Fibroblast of upper back skin (primary cell): ENCODE results near the gene MLLT1.

ENCODE experiments used
- DNase-seq: peaks from one replicate; pipeline ENCODE4 v3.0.0-alpha.2; 2013

The MLLT1 gene

DNA sequence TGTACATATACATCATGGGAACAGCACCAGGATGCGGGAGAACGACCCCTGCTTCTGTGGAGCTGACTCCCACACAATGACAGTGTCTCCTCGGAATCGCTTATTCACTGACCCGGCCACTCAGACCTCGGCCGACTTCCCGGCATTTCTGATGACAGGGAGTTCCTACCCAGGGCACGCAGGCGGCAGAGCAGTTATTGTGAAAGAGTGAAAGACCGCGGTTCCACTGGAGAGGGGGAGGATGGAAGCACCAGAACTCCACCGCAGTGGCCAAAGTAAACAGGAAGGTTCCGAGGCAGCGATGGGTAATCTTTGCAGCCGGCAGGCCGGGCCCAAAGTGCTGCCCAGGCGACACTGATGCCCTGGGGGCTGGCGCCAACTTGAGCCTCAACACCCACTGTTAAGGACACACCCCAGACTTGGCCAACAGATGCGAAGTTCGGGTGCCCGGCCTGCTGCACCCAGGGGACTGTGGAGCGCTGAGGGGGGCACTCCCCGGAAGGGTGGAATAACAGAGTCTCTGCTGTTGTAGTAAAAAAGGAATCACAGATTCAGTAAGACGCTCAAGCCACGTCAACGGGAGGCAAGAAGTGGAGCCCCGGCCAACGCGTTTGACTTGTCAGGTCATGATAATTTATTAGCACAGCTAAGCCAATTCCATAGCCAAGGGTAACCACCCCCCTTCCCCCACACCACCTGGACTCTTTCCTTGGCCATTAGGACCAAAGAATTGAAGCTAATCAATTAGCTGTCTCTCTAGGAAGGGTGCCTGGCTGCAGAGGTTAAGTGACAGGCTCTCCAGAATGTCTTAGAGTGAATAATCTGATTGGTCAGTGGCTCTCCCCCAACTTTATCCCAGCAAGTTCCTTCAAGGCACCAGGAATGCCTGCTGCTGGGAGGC lies 5.8 kb downstream of the MLLT1 start:
- peak; percentile 79 for DNase-seq

DNA sequence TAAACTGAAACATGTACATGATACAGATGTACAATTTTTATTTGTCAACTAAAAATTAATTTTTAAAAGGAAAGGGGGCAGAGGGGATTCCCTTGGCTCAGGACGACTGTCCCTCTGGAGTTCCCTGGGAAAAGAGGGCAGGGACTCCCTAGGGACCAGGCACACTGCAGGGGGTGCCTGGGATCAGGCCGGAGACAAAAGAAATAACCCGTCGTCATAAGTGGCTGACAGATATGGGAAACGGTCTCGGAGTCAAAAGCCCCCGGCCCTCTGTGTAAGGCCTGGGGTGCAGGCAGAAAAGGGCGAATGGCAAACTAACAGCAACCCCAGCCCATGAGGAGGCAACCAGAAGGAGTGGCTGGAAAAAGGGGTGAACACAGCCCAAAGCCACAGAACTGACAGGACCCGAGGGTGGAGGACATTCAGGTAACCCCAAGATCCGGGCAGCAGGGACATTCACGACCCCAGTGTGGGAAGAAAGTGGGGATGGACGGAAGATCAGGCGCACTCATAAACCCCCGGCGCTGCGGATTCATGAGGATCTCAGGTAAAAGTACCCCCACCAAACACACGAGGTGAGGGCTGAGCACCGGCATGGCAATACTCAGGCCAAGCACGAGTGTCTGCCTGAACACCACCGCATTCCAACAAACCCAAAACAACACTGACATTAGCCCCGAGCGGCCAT lies 6.7 kb downstream of the MLLT1 start:
- DNase-seq: no peak

DNA sequence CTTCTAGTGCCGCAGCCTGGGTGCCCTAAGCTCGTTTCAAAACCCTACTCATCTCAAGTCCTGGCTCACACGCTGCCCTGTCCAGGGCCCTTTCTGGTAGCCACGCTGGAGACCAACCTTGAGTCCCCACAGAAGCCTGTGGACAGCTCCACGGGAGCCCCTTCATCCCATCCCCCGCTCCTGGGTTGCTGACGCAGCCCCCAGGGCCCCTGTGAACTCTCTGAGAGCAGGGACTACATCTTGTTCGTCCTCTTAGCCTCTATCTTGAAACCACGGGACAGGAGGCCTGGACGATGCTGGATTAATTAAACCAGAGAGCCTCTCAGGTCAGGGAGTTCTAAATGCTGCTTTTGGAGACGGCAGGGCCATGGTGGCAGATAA lies 7.4 kb downstream of the MLLT1 start:
- DNase-seq: no peak

DNA sequence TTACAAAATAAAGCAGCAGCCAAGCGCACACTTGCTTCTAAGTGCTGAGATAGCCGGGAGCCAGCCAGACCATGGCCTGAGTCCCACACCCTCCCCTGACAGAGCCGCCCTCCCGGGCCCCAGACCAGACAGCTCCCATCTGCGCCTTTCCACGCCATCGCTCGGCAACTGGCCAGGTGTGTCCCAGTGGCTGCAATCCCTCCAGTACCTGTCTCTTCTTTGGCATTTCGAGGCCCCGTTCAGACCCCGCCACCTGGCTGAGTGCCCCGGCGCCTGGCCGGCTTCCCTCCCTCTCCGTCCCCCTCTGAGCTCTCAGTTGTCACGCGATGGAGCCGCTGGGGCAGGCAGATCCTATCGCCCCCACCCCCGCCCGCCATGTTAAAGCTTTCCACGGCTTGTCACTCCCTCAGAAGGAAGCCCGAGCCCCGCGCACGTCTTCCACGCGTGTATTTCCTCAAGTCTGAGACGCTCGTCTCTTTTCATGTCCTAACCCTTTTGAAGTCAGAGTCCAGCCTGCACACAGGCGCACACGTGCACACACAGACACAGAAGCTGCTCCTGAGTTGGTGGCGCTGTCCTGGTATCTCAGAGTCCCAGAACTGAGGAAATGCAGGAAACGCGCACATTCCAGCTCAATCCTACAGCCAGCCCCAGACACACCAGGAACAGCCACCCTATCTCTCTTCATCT lies 7.9 kb downstream of the MLLT1 start:
- DNase-seq: peak; percentile 89

DNA sequence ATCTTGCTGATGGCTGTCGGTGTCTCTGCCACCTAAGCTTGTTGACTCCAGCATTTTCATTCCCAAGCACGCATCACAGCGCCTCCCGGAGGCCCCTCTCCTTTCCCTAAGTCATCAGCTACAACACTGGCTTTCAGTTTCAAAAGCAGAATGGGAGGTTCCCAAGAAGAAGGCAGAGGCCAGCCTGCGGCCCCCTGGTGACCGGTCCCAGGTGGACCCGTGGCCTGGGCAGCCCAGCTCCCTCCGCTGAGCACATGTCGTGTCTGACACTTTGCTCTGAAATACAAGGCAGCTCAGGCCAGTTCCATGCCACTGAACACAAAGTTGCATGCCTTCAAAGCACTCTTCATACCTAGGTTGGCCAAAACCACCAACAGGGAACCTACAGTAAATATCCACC lies 8.5 kb downstream of the MLLT1 start:
- no peak for DNase-seq

DNA sequence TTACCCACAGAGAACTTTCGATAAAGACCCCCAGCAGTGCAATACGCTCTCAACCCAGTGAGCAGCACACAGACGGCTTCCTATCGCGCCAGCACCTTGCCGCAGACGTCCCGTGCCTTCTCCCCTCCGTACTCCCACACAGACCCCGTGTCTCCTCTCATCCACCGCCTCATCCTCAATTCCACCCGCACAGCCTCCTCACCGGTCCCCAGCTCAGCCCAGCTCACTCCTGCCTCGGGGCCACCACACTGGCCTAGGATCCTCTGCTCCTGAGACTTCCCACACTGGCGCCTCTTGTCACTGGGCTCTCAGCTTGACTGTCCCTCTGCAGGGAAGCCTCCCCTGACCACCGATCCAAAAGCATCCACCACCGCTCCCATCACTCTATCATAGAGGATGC lies 9.0 kb downstream of the MLLT1 start:
- DNase-seq: no peak

DNA sequence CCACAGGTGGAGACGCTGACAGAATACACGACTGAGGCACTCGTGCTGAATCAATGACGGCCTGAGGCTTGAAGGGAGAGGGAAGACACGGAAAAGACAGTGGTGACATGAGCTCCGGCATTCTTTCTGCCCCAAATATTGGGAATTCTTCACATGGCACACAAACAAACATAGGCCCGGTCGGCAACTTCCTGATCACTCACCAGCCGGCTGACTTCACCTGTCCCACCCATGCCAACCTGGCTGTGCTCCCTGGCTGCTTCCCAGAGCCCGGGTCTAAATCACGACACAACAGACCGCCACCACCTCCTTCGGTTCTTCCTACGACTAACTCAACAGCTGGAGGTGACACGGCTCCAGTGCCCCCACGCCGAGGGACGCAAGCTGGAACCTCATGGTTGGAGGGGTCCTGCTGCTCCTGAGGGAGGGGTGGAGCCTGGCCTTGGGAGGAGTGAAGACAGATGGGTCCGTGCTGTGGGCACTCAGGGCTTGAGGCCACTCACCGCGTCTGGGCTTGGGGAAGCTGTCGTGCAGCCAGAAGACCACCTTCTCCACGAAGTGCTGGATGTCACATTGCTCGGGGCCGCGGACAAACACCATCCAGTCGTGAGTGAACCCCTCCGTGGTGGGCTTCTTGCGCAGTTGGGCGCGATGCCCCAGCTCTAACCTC lies 9.6 kb downstream of the MLLT1 start:
- DNase-seq: no peak

DNA sequence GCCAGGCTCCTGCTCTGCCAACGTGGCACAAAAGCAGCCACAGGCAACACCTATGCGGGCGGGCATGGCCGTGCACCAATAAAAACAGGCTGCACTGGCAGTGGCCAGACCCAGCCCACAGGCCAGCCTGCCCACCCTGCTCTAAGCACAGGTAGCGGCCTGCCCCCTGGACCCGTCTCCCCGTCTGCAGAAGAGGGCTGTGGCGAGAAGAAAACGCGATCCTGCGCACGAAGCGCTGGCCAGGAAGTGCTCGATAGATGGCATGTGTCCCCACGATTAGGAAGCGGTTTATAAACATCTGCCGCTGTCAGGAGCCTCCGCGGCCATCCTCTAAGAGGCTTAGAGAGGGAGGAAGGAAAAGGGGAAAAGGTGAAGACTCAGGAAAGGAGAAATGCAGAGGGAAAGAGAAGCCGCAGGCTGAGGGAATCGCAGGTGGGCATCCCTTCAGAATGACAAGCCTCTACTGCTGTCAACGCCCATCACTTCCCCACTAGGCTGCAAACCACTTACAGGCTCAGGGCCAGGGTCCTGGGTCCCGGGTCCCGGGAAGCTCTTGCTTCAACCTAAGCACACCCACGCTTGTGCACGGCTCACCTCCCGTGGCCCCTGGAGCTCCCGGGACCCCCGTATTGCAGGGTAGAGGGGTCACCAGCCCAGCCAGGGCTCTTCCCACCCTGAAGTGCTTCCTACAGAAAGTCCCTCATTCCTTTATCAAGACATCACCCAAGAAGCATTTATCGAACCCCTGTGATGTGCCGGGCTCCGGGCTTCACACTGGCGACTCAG lies 10.5 kb downstream of the MLLT1 start:
- no peak for DNase-seq

DNA sequence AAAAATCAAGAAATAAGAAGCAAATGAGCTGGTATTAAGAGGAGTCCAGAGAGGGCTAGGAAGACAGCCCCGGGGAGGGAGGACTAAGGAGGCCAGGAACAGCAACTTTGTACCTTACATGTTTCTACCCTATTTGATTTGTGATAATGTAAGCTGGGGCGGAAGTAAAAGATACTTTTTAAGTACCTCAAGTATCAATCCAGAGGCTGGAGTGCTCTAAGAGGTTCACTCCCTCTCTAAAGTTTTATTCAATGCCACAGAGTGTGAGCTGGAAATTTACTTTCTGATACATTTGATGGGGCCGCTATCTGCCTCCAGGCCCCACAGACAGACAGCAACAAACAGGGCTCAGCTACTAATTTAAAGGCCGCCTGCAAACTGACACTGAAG lies 11.4 kb downstream of the MLLT1 start:
- DNase-seq: no peak

DNA sequence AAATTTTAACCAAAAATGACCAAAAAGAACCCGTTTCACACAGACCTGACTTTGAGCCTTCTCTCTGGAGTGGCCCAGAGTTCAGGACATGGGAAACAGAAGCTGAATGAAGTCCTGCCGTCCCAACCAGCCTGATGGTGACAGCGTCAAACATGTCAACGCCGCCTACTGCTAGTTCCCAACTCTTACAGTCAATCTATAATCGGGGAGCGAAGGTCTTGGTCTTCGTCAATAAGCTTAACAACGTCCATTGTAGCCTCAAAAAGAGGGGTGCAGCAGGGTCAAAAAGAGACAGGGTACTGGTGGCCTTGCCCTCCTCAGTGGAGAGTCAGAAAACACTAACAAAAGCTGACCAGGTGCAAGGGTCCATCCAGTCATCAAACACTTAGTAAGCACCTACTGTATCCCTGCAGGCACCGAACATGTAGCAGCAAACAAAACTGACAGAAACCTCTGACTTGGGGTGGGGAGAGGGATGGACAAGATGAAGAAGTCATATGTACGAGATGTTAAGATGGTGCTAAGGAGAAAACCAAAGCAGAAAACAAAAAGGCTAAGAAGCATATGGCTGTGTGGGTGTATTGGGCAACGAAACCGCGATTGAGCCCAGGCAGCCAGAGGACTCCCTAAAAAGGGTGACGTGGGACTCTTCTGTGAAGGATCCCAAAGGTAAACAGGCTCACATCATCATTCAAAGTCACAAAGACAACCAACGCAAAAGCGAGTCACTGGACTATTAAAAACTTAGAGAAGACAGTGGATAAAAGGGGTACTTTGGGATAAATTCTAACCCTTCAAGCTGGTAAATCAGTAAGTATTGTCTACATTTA lies 12.0 kb downstream of the MLLT1 start:
- no peak for DNase-seq

DNA sequence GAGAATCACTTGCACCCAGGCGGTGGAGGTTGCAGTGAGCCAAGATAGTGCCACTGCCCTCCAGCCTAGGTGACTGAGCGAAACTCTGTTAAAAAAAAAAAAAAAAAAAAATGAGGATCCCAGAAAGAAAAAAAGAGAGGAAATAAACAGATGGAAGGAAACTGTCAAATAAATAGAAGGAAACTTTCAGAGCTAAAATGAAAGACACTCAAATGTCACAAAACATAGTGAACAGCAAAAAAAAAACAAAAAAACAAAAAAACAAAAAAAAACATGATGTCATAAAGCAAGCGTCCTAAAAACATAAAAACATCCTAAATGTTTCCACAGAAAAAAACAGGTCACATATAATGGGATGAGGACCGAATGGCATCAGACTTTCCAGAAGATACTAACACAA lies 15.0 kb downstream of the MLLT1 start:
- DNase-seq: no peak

DNA sequence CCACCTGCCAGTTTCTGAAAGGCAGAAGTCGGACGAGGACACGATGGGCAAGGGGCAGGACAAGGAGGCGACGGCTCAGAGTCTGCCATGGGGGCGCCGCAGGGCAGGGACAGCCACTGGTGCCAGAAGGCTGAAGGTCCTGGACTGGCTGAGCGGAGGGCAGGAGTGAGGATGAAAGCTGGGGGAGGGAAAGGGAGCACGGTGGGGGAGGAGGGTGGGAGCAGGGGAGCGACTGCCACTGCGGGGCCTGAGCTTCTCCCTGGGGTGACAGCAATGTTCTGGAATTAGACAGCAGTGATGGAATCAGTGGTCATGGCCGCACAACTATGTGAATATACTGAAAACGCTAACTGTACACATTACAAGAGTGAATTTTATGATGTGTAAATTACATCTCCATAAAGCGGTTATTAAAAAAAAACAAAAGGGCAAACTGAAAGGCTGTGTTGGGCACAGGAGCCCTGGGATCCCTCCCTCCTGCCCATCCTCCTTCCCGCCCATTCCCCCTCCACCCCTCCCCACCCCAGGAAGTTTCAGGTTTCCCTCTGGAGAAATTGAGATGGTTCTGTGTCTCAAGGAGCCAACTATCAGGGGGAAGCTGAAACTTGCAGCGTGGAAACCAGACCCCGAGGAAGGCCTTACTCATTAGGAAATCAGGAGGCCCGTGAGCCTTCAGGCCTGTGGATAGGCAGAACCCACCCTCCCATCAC lies 15.9 kb downstream of the MLLT1 start:
- DNase-seq: peak; percentile 64

DNA sequence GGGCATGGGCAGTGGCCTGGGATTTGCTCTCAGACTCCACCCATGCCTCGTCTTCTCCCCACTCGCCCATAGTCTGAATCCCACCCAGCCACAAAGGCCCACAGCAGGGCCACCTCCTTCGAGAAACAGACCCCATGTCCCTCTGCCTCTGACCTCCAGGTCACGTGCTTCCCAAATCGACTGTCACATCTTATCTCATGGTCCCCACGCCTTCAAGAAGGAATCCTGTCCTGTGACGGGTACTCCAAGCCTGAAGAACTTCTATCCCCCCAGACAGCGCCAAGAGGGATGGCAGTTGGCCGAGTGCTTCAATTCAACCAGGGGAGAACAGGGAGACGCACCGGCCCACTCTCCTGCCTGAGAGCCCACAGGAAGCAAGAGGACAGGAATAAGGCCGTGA lies 16.5 kb downstream of the MLLT1 start:
- no peak for DNase-seq

DNA sequence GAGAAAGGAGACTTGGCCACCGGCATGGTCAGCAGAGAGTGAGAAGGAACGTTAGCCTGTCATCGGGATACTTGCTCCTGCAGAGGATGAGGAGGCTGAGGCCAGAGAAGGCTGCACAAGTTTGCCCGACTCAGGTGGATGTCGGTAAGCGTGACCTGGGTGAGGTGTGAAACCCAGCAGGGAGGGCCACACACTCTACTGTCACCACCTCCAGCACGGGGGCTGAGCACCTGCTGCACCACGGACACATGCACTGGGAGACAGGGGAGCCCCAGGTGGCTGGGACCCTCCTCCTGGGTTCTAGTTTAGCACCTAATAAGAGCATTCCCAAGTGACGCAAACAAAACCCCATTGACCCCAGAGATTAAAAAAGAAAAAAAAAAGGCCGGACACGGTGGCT lies 17.3 kb downstream of the MLLT1 start:
- no peak for DNase-seq

DNA sequence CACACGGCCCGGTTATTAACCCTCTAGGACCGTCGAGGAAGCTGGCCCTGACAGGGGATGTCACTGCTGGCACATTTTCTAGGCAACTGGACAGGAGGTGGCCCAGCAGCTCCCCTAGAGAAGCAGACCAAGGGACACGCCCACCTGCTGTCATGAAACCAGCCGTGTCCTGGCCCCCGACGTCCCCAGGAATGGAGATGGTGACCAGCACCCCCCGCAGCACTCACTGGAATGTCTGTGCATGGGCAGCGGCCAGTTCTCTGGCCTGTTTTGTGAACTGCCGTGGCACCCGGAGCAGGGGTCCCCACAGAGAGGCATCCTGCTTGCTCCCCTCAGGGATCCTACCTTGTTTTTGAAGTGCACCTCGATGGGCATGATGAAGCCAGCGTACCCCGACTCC lies 17.9 kb downstream of the MLLT1 start:
- DNase-seq: no peak

DNA sequence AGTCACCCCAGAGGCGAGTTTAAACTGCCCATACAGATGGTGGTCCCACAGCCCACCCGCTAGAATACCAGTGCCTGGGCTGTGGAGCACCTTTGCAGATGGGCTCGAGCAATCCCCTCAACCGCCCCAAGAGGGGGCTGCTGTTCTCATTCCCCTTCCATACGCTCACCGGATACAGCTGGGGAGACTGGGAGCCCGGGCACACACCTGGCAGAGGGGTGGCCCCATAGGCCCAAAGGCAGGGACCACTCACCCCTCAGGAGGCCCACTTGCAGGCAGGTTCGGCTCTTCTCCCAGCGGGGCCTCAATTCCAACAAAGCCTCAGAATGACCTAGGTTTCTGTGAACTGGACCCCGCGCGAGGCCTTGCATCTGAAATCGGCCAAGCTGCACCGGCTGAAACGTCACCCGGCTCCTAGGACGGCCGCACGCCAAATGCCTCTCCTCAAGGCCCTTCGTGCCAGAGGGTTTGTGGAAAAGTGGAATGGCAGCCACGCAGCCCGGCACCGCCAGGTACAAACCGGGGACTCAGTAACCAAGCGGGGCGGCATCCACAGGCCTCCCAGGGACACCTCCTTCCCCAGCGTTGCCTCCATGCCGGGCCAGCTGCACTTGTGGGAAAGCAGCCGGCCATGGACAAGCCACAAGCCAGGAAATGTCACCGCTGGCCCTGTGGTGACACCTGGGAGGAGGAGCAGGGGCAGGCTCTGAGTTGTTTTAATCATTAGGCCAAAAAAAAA lies 18.7 kb downstream of the MLLT1 start:
- DNase-seq: peak; percentile 25

DNA sequence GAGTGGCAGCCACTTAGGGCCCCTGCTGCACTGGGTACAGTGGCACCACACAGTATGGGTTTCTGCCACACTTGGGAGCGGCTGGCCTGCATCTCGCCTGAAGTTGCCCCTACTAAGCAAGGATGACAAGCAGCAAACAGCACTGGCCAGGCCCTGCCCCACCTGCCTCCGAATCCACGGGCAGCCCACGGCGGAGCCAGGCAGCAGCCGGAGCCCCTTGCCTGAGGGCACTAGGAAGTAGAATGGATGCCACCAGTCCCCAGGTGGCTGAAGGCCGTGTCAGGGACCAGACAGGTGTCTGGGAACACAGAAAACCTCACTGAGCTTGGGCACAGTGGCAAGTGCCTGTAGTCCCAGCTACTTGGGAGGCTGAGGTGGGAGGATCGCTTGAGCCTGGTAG lies 19.4 kb downstream of the MLLT1 start:
- no peak for DNase-seq

DNA sequence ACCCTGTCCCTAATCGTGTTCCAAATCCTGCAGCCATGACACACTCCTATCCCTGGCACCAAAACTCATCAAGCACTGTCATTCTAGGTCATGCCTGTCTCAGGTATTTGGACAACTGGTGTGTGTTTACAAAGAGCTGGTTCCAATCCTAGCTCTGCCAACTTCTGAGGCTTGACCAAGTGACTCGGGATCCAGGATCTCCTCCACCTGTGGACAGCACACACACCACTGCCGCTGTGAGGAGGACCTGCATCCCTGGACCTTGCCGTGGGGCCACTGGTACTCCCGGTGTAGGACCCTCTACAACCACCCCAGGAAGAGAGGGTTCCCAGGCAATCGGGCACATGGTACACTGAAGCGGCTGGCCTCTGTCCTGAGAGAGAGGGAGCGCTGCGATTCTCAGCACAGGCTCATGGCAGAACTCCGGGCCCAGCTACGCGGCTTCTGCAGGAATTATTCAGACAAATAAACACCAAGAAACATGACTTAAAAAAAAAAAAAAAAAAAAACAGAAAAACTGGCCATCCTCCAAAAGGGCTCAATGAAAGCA lies 20.4 kb downstream of the MLLT1 start:
- DNase-seq: no peak

DNA sequence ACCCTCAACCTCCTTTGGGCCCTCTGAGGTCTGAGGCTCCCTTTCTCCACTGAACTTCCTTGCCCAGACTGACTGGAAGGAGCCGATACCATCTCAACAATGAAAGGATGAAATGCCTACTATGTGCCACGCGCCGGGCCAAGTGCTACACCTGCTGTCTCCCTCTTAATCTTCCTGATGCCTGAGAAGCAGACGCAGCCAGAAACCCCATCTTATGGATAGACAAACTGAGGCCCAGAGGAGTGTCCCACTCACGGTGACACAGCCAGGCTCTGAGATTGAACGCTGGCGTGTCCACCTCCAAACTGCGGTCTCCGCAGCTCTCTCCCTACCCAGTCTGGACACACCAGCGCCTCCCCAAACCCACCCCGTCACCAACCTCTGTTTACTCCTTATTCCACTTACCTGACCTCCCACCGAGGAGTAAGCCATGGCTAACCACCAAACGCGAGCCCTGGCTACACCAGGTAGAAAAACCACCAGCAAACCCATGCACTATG lies 20.9 kb downstream of the MLLT1 start:
- no peak for DNase-seq
